NB4 (cell line): ENCODE measurements around the gene PA2G4.

Experiments used
- DNase-seq: peaks from one replicate; pipeline ENCODE4 v3.0.0; 2010; ENCODE audit warnings: low read depth
- H3K4me3 ChIP-seq: one replicate; pipeline ENCODE4 v1.5.1; 2011; ENCODE audit warnings: mild to moderate bottlenecking, low read depth, low read length, moderate library complexity
- CTCF ChIP-seq: IDR thresholded peaks from one replicate; pipeline ENCODE4 v1.5.1; 2012; ENCODE audit warnings: low read depth, low read length
- MAX ChIP-seq: IDR thresholded peaks from 2 replicates; pipeline ENCODE4 v1.6.1; 2011; ENCODE audit warnings: low read depth, low read length
- MYC ChIP-seq: IDR thresholded peaks from 2 replicates; pipeline ENCODE4 v1.6.1; 2011; ENCODE audit warnings: low read depth, low read length
- POLR2A ChIP-seq: IDR thresholded peaks from 2 replicates; pipeline ENCODE4 v1.6.1; 2011; ENCODE audit warnings: mild to moderate bottlenecking; ENCODE audit not compliant: insufficient read length; ENCODE audit errors: extremely low read depth

Gene PA2G4

GRCh38 chr12:56130876-56131275 is 26.5 kb downstream of the PA2G4 start:
- H3K4me3 ChIP-seq: no peak overlapping the region
- no peak for DNase-seq
- TF ChIP-seq POLR2A (no peak), MYC (no peak), CTCF (no peak), MAX (no peak)

- H3K4me3 ChIP-seq: no peak overlapping the region
- no peak for TF ChIP-seq CTCF
- no peak for DNase-seq
Measured at GRCh38 chr12:56134897-56135296, 30.5 kb downstream of the PA2G4 start.

- no peak for DNase-seq
Measured at GRCh38 chr12:56137853-56138571, 33.7 kb downstream of the PA2G4 start.

GRCh38 chr12:56141946-56142784 is 37.8 kb downstream of the PA2G4 start:
- DNase-seq: no peak
- TF ChIP-seq POLR2A: no peak
- TF ChIP-seq CTCF: no peak
- no peak for TF ChIP-seq MAX
- TF ChIP-seq MYC: no peak
- no peak overlapping the region for H3K4me3 ChIP-seq

More at GRCh38 chr12:56137853-56138571, 33.7 kb downstream of the PA2G4 start:
- TF ChIP-seq CTCF: no peak
- no peak for TF ChIP-seq MYC
- no peak for TF ChIP-seq MAX
- no peak for TF ChIP-seq POLR2A
- no peak overlapping the region for H3K4me3 ChIP-seq

- no peak overlapping the region for H3K4me3 ChIP-seq
- no peak for TF ChIP-seq CTCF
- TF ChIP-seq POLR2A: no peak
- TF ChIP-seq MAX: no peak
- no peak for TF ChIP-seq MYC
- DNase-seq: no peak
Measured at GRCh38 chr12:56143217-56143616, 38.9 kb downstream of the PA2G4 start.
